Measurements from ENCODE around the gene ENTREP3. TPM values are rescaled to one million over a fixed set of nuclear protein-coding genes. Genes with fewer than 3 reads are reported as not detected.

The ENTREP3 gene
- total RNA-seq, 1 donor from 2014 or later: 51.9 TPM

DNA sequence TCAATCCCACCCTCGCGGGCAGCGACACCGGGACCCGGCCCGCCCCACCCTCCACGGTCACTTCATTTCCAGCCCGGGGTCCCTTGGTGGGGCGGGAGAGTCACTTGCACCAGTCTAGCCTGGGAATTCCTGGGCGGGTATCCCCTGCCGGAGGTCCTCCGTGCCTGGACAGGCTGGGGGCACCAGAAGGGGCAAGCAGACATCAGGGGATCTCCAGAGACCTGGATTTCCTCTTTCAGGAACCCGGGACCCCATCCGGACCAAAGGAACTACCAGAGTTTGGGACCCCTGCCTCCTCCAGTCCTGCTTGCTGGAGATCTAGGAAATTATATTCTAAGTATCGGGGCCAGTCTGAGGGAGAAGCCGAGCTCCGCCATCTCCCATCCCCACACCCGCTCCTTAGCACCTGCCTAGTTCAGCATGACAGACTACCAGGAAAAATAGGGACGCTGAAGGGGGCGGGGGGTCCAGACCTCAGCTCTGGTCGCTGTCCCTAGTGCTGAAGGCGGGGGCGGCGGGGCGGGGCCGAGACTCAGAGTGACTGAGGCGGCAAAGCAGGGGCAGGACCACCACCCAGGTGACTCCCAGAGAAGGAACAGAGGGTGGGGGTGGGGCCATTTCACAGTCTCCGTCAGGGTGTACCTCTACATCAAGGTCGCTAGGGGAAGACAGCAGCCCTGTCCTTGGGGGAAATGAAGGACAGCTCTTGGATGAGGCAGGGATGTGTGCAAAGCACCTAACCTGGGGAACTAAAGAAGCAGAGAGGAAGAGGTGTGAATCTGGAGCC lies 22.8 kb upstream of the ENTREP3 start:
- Mint-ChIP-seq H3K9me3 (no peaks in the 10 kb centered on the region), H3K4me1 (peaks cover 16% of the 10 kb centered on the region), H3K27me3 (ENCODE audit: low read depth) (no peaks in the 10 kb centered on the region), H3K4me3 (peak overlapping the region; percentile 76), H3K36me3 (peaks cover 7% of the 10 kb centered on the region), H3K27ac (peak overlapping the region; percentile 65)
- TF ChIP-seq, protein P1, sequence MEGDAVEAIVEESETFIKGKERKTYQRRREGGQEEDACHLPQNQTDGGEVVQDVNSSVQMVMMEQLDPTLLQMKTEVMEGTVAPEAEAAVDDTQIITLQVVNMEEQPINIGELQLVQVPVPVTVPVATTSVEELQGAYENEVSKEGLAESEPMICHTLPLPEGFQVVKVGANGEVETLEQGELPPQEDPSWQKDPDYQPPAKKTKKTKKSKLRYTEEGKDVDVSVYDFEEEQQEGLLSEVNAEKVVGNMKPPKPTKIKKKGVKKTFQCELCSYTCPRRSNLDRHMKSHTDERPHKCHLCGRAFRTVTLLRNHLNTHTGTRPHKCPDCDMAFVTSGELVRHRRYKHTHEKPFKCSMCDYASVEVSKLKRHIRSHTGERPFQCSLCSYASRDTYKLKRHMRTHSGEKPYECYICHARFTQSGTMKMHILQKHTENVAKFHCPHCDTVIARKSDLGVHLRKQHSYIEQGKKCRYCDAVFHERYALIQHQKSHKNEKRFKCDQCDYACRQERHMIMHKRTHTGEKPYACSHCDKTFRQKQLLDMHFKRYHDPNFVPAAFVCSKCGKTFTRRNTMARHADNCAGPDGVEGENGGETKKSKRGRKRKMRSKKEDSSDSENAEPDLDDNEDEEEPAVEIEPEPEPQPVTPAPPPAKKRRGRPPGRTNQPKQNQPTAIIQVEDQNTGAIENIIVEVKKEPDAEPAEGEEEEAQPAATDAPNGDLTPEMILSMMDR (IDR thresholded peaks at IDR 0.05; ENCODE audit: unreplicated experiment): peak; percentile 34
- DNase-seq (ENCODE audit: low spot score in 2 of 2, unreplicated experiment in 2 of 2): peak; percentile 76 to 83

- DNase-seq (ENCODE audit: low spot score in 2 of 2, unreplicated experiment in 2 of 2): peak; percentile 97 to 99
- Mint-ChIP-seq H3K27ac (peak within 1 kb of the TSS; percentile 65), H3K4me1 (peaks cover 23% of the 10 kb centered on the region), H3K9me3 (no peaks in the 10 kb centered on the region), H3K27me3 (ENCODE audit: low read depth) (no peaks in the 10 kb centered on the region), H3K36me3 (peaks cover 4% of the 10 kb centered on the region), H3K4me3 (peak within 1 kb of the TSS; percentile 76)
- TF ChIP-seq, protein P1 (IDR thresholded peaks at IDR 0.05; ENCODE audit: unreplicated experiment): peak; percentile 69
Observed at GRCh38 chr1:155277070-155277901, 22.0 kb upstream of the ENTREP3 start, which contains the start of gene HCN3. Gene HCN3, plus strand, starts transcription at chr1:155277463. Its CDS starts 128 bp downstream, at chr1:155277591.

- H3K27me3 Mint-ChIP-seq (ENCODE audit: low read depth): no peaks in the 10 kb centered on the region
- peak within 1 kb of the TSS; percentile 96 for H3K4me3 Mint-ChIP-seq
- H3K9me3 Mint-ChIP-seq: no peaks in the 10 kb centered on the region
- peaks cover 11% of the 10 kb centered on the region for H3K36me3 Mint-ChIP-seq
- peaks cover 32% of the 10 kb centered on the region for H3K4me1 Mint-ChIP-seq
- TF ChIP-seq, protein P1 (IDR thresholded peaks at IDR 0.05; ENCODE audit: unreplicated experiment): no peak
- peak within 1 kb of the TSS; percentile 97 for H3K27ac Mint-ChIP-seq
- DNase-seq (ENCODE audit: low spot score in 2 of 2, unreplicated experiment in 2 of 2): peak; percentile 88 to 92
Observed at GRCh38 chr1:155273343-155274245, 18.3 kb upstream of the ENTREP3 start, which contains the start of gene CLK2. Gene CLK2, minus strand, starts transcription at chr1:155273504. Its CDS starts 2,527 bp downstream, at chr1:155270977.

DNA sequence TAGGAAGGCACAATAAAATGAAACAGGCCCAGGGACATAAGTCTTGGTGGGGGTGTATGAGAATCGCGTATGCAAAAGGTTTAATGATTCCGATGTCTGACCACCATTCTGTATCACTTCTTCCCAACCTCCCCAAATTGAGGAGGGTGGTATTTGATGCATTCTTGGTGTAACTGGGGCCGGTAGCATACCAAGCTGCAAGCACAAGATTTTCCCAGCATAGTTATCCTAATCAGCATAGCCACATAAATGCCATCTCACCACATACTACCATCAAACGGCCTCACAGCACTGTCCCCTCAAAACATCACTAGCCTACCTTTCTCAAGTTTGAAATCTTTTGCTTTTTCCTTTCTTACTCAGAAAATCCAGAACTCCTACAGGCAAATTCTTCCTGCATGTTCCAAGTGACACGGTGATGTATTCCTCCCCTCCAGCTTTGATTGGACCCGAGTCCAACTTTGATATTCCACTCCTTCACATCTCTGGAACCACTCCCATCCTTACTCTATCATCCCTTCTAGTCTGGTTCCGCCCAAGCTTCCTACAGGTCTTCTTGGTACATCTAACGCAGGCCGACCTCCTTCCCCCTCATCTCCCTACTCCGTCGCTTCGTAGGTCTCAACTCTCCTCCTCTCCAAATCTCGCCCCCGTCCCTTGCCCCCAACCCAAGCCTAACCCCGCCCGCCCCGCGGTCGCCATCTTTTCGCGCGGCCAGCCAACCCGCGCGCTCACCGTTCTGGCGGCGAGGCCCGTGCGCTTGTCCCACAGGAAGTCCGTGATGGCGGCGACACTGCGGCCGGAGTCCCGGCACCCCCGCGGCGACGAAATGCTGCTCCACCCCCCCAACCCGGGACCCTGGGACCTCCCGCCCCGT lies 17.4 kb upstream of the ENTREP3 start:
- H3K4me1 Mint-ChIP-seq: peaks cover 28% of the 10 kb centered on the region
- DNase-seq (ENCODE audit: low spot score in 2 of 2, unreplicated experiment in 2 of 2): no peak
- H3K27ac Mint-ChIP-seq: peak overlapping the region; percentile 97
- H3K4me3 Mint-ChIP-seq: peak overlapping the region; percentile 96
- no peaks in the 10 kb centered on the region for H3K9me3 Mint-ChIP-seq
- H3K36me3 Mint-ChIP-seq: peaks cover 17% of the 10 kb centered on the region
- H3K27me3 Mint-ChIP-seq (ENCODE audit: low read depth): no peaks in the 10 kb centered on the region
- TF ChIP-seq, protein P1 (IDR thresholded peaks at IDR 0.05; ENCODE audit: unreplicated experiment): no peak

Measured in mesothelial cell of epicardium (in vitro differentiated cells).